Suppressor macrophage treated with lipopolysaccharide for 1 hour (primary cell): ENCODE data around the gene NYAP2.

ENCODE experiments used
- DNase-seq, 3 donors: peaks; one replicate each; pipeline ENCODE4 v3.0.0-alpha.2; 2020 to 2022

The NYAP2 gene

GRCh38 chr2:225431105-225431863 lies 31.8 kb downstream of the NYAP2 start:
- no peak for DNase-seq

- DNase-seq: no peak
These were observed 34.5 kb downstream of the NYAP2 start for GRCh38 chr2:225434014-225434413.

- no peak for DNase-seq
These were observed 37.8 kb downstream of the NYAP2 start for GRCh38 chr2:225437319-225437718.

GRCh38 chr2:225438248-225438647 lies 38.7 kb downstream of the NYAP2 start:
- DNase-seq: no peak

- no peak for DNase-seq
These were observed 53.2 kb downstream of the NYAP2 start for GRCh38 chr2:225452677-225453076.

- no peak for DNase-seq
These were observed 54.9 kb downstream of the NYAP2 start for GRCh38 chr2:225454412-225454811.

GRCh38 chr2:225456619-225457260 lies 57.2 kb downstream of the NYAP2 start:
- no peak for DNase-seq

- DNase-seq: no peak
These were observed 58.0 kb downstream of the NYAP2 start for GRCh38 chr2:225457482-225457881.

- peak; percentile 1 to 58 (median 41) for DNase-seq
These were observed 59.1 kb downstream of the NYAP2 start for GRCh38 chr2:225458431-225459117.

- DNase-seq: no peak
These were observed 62.9 kb downstream of the NYAP2 start for GRCh38 chr2:225462417-225462816.

- DNase-seq: no peak
These were observed 63.4 kb downstream of the NYAP2 start for GRCh38 chr2:225462945-225463344.

GRCh38 chr2:225463449-225463848 lies 63.9 kb downstream of the NYAP2 start:
- DNase-seq: no peak

GRCh38 chr2:225464346-225465025 lies 65.0 kb downstream of the NYAP2 start:
- peak in 2 of 3 donors; percentile 9 to 34 for DNase-seq

- DNase-seq: no peak
These were observed 66.3 kb downstream of the NYAP2 start for GRCh38 chr2:225465827-225466226.

GRCh38 chr2:225466891-225467604 lies 67.5 kb downstream of the NYAP2 start:
- no peak for DNase-seq

- no peak for DNase-seq
These were observed 68.6 kb downstream of the NYAP2 start for GRCh38 chr2:225468131-225468530.

GRCh38 chr2:225471039-225471438 lies 71.5 kb downstream of the NYAP2 start:
- DNase-seq: no peak

- no peak for DNase-seq
These were observed 72.0 kb downstream of the NYAP2 start for GRCh38 chr2:225471482-225471881.

- no peak for DNase-seq
These were observed 72.7 kb downstream of the NYAP2 start for GRCh38 chr2:225472161-225472560.

GRCh38 chr2:225479386-225479785 lies 79.9 kb downstream of the NYAP2 start:
- DNase-seq: no peak

GRCh38 chr2:225484751-225485150 lies 85.2 kb downstream of the NYAP2 start:
- DNase-seq: no peak

GRCh38 chr2:225486236-225486635 lies 86.7 kb downstream of the NYAP2 start:
- no peak for DNase-seq
